SK-N-SH treated with all-trans-retinoic acid at 6 μM for 48 hours (cell line): Measurements from ENCODE around the gene CLDN18.

Source experiments
- GLIS3 ChIP-seq: fragments of 250-450 bp; sonication (Bioruptor Pico); IDR thresholded peaks from 2 replicates; pipeline ENCODE4 v1.5.0; 2020; ENCODE audit warnings: mild to moderate bottlenecking, moderate library complexity
- OSR1 ChIP-seq: fragments of 250-450 bp; sonication (Bioruptor Pico); IDR thresholded peaks from 2 replicates; pipeline ENCODE4 v1.8.0; 2022; ENCODE audit warnings: moderate library complexity, mild to moderate bottlenecking, inconsistent platforms
- PATZ1 ChIP-seq: fragments of 250-450 bp; sonication (Bioruptor Pico); IDR thresholded peaks from 2 replicates; pipeline ENCODE4 v1.8.0; 2020; ENCODE audit warnings: mild to moderate bottlenecking, moderate library complexity, borderline replicate concordance
- PPARA ChIP-seq: fragments of 250-450 bp; sonication (Bioruptor Pico); IDR thresholded peaks from 2 replicates; pipeline ENCODE4 v1.5.0; 2020; ENCODE audit warnings: mild to moderate bottlenecking, borderline replicate concordance
- RARB ChIP-seq: fragments of 250-450 bp; sonication (Bioruptor Pico); IDR thresholded peaks from 2 replicates; pipeline ENCODE4 v1.8.0; 2021; ENCODE audit warnings: mild to moderate bottlenecking, moderate library complexity
- TCF4 ChIP-seq: fragments of 250-450 bp; sonication (Bioruptor Pico); IDR thresholded peaks from 2 replicates; pipeline ENCODE4 v1.8.0; 2021; ENCODE audit warnings: mild to moderate bottlenecking, moderate library complexity, borderline replicate concordance
- TOX ChIP-seq: fragments of 250-450 bp; sonication (Bioruptor Pico); IDR thresholded peaks from 2 replicates; pipeline ENCODE4 v1.8.0; 2021; ENCODE audit warnings: mild to moderate bottlenecking, moderate library complexity, borderline replicate concordance
- ZFP30 ChIP-seq: fragments of 450-650 bp; formaldehyde crosslinking; IDR thresholded peaks from 2 replicates; pipeline ENCODE4 v1.5.0; 2022; ENCODE audit warnings: mild to moderate bottlenecking, moderate library complexity
- ZNF565 ChIP-seq: fragments of 450-650 bp; formaldehyde crosslinking; conservative IDR thresholded peaks from 2 replicates; pipeline ENCODE4 v1.5.0; 2020; ENCODE audit warnings: low read depth, mild to moderate bottlenecking, moderate library complexity
- ZNF70 ChIP-seq: fragments of 450-650 bp; formaldehyde crosslinking; IDR thresholded peaks from 2 replicates; pipeline ENCODE4 v1.5.0; 2020; ENCODE audit warnings: mild to moderate bottlenecking, moderate library complexity
- ZNF8 ChIP-seq: fragments of 450-650 bp; formaldehyde crosslinking; IDR thresholded peaks from 2 replicates; pipeline ENCODE4 v1.5.0; 2020; ENCODE audit warnings: mild to moderate bottlenecking, moderate library complexity

DNA sequence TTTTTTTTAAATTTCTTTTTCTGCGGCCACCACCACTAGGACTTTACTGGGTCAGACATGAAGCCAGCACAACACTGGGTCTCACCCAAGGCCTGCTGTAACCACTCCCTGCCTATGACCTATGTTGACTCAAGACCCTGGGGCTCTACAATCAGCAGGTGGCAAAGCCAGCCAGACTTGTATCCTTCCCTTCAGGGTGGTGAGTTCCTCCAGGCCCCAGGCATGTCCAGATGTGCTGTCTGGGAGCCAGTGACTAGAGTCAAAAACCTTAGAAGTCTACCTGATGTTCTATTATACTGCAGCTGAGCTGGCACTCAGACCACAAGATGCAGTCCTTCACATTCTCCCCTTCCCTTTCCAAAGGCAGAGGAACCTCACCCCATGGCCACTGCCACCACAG lies 31.6 kb upstream of the CLDN18 start:
- TF ChIP-seq ZFP30 (CRISPR knock-in tag) = no peak
- no peak for TF ChIP-seq PATZ1 (CRISPR knock-in tag)
- no peak for TF ChIP-seq ZNF565 (CRISPR knock-in tag)
- TF ChIP-seq TCF4 (CRISPR knock-in tag) = no peak
- TF ChIP-seq RARB (CRISPR knock-in tag) = no peak
- no peak for TF ChIP-seq ZNF70 (CRISPR knock-in tag)
- no peak for TF ChIP-seq ZNF8 (CRISPR knock-in tag)
- TF ChIP-seq GLIS3 (CRISPR knock-in tag) = no peak
- TF ChIP-seq PPARA (CRISPR knock-in tag) = no peak
- no peak for TF ChIP-seq TOX (CRISPR knock-in tag)
- TF ChIP-seq OSR1 (CRISPR knock-in tag) = no peak
